ENCODE results near the gene GNG4.
"Not testable (repeated sequence)": the region's sequence is repeated elsewhere in the genome, so short reads cannot be mapped to it uniquely, and the experiment has no call there.

Gene GNG4

GRCh38 chr1:235622936-235623779 is 26.4 kb downstream of the GNG4 start:
- DNase-seq = no peak

GRCh38 chr1:235619149-235619548 is 30.4 kb downstream of the GNG4 start:
- not testable (repeated sequence) for DNase-seq

GRCh38 chr1:235617808-235618207 is 31.8 kb downstream of the GNG4 start:
- DNase-seq = no peak

GRCh38 chr1:235617140-235617539 is 32.4 kb downstream of the GNG4 start:
- no peak for DNase-seq

- DNase-seq = no peak
These were observed 35.1 kb downstream of the GNG4 start for GRCh38 chr1:235614442-235614954.

GRCh38 chr1:235613602-235614001 is 36.0 kb downstream of the GNG4 start:
- no peak for DNase-seq

- DNase-seq = no peak
These were observed 36.8 kb downstream of the GNG4 start for GRCh38 chr1:235612761-235613160.

GRCh38 chr1:235610157-235610556 is 39.4 kb downstream of the GNG4 start:
- DNase-seq = no peak

GRCh38 chr1:235608278-235608677 is 41.3 kb downstream of the GNG4 start:
- DNase-seq = no peak

GRCh38 chr1:235607284-235607683 is 42.3 kb downstream of the GNG4 start:
- DNase-seq = no peak

GRCh38 chr1:235601104-235601503 is 48.5 kb downstream of the GNG4 start:
- DNase-seq = peak; percentile 48

GRCh38 chr1:235599536-235599935 is 50.0 kb downstream of the GNG4 start:
- DNase-seq = no peak

GRCh38 chr1:235597867-235598553 is 51.6 kb downstream of the GNG4 start:
- DNase-seq = peak; percentile 75

- no peak for DNase-seq
These were observed 54.5 kb downstream of the GNG4 start for GRCh38 chr1:235595079-235595478.

GRCh38 chr1:235594281-235594895 is 55.2 kb downstream of the GNG4 start:
- DNase-seq = not testable (repeated sequence)

GRCh38 chr1:235588916-235589515 is 60.6 kb downstream of the GNG4 start:
- no peak for DNase-seq

- no peak for DNase-seq
These were observed 61.4 kb downstream of the GNG4 start for GRCh38 chr1:235588156-235588555.

- DNase-seq = no peak
These were observed 62.6 kb downstream of the GNG4 start for GRCh38 chr1:235586992-235587391.

GRCh38 chr1:235586413-235586812 is 63.2 kb downstream of the GNG4 start:
- no peak for DNase-seq

- DNase-seq = no peak
These were observed 64.6 kb downstream of the GNG4 start for GRCh38 chr1:235584973-235585372.

GRCh38 chr1:235583511-235584001 is 66.0 kb downstream of the GNG4 start:
- DNase-seq = no peak

- no peak for DNase-seq
These were observed 67.5 kb downstream of the GNG4 start for GRCh38 chr1:235582130-235582529.

- no peak for DNase-seq
These were observed 69.7 kb downstream of the GNG4 start for GRCh38 chr1:235579891-235580290.
